SKM-1 treated with dmso at 0.1 percent for 144 hours (cell line): ENCODE data around the gene LAMA3.

Experiments
- DNase-seq: peaks from one replicate; lab custom pipeline; 2025; ENCODE audit not compliant: unreplicated experiment; lab: John Stamatoyannopoulos, UW

Gene LAMA3

DNA sequence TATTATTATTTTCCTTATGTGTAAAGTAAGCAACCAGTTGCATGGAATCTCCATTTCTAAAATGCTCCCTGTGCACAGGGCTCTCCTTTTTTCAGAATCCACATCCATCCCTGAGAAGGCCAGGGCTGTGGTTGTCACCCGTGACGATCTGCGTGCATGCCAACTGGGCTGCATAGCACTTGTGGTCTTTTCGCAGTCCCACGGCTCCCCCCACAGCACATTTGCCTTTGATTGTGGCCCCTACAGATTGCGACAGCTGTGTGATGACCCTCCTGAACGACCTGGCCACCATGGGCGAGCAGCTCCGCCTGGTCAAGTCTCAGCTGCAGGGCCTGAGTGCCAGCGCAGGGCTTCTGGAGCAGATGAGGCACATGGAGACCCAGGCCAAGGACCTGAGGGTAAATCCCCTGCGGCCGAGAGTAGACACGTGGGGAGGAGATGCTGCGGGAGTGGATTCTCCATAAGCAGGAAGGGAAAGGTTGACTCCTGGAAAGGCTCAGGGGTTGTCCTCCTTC lies 205.5 kb downstream of the LAMA3 start:
- no peak for DNase-seq

DNA sequence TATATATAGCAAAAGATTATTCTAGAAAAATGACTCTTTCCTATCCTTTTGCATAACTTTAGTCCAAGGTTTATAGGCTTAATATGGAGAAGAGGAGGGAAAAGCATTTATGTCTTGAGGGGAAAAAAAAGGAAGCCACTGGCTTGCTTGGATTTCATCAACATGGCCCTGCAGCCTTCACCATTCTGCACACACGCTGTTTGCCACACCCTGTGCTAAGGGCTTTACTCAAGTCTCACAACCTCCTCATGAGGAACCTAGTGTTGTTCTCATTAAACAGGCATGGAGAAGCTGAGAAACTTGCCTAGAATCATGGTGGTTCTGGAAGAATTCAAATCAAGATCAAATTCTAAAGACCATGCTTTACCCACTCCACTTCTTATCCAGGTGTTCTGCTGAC lies 208.0 kb downstream of the LAMA3 start:
- peak; percentile 39 for DNase-seq

DNA sequence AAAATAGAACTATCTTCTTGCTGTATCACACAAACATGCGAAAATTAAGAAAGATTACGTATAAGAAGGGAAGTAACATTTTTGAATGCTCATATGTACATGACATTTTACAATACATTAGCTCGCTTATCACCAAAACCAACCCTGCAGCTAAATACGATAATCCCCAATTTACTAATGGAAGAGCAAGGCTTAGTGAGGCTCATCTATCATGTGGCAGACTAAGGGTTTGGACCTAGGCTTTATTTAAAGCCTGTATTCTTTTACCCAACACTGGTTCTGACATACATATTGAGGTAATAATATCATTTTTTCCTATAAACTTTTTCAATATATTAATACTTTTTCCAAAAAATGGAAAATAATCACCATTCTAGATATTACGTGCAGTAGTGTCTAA lies 208.5 kb downstream of the LAMA3 start:
- no peak for DNase-seq

DNA sequence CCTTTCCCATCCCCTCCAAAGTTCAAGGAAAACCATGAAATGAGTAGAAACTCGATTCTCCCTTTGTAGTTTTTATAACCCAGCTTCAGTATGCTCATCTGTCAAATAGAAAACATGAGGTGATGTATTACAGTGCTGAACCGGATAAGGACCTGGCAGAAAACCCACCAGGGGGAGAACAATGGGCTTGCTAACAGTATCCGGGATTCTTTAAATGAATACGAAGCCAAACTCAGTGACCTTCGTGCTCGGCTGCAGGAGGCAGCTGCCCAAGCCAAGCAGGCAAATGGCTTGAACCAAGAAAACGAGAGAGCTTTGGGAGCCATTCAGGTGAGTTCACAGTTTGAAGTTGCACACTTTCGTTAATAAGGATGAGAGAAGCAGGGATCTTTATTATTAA lies 211.7 kb downstream of the LAMA3 start:
- DNase-seq: no peak

DNA sequence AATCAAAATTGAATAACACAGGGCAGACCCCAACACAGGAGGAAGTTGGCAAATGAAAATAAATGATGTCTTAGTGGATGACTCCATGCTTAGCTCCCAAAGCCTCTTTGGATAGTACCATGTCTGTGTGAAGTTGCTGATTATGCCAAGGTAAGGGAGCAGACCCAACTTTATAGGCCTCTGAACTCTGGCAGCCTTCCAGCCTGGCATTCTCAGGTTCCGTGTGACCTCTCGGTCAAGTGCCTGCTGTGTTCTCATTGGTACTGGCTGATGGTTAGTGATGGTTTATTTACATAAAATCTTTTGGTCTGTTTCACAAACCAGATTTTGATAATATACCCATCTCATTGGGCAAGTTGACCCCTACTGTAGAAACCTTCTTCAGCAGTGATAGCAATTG lies 213.1 kb downstream of the LAMA3 start:
- no peak for DNase-seq

DNA sequence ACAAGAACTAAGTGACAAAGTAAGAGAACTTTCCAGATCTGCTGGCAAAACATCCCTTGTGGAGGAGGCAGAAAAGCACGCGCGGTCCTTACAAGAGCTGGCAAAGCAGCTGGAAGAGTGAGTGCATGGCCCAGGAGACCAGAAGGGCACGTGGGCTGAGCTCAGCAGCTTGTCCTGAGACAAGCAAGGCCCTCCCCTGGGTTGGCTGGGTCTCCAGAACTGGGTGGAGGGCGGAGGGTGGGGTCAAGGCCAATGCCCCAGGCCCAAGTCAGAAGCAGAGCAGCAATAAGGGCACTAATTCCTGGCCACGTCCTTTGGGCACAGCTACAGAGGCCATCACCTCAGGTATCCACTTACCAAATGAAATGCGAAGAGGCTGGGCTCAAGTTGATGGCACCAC lies 214.7 kb downstream of the LAMA3 start:
- DNase-seq: no peak

- no peak for DNase-seq
Measured at GRCh38 chr18:23906658-23907057, 217.4 kb downstream of the LAMA3 start.

- no peak for DNase-seq
Measured at GRCh38 chr18:23908827-23909226, 219.6 kb downstream of the LAMA3 start.

- no peak for DNase-seq
Measured at GRCh38 chr18:23910032-23910431, 220.8 kb downstream of the LAMA3 start.

DNA sequence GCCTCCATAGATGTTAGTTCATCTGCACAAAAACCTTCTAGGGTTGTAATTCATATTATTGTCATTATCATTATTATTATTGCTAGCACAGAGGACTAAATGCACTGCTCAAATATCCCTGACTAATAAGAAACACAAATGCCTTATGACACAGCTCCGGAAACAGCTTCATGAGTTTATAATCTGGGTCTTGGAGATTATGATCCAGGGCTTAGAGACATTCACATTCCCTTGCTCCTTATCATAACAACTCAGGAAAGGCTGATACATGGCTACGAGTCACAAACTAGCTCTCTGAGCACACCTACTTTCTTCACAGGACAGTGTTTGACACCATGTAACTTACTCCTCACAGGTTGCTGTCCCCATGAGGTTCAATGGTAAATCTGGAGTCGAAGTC lies 223.1 kb downstream of the LAMA3 start:
- DNase-seq: no peak

DNA sequence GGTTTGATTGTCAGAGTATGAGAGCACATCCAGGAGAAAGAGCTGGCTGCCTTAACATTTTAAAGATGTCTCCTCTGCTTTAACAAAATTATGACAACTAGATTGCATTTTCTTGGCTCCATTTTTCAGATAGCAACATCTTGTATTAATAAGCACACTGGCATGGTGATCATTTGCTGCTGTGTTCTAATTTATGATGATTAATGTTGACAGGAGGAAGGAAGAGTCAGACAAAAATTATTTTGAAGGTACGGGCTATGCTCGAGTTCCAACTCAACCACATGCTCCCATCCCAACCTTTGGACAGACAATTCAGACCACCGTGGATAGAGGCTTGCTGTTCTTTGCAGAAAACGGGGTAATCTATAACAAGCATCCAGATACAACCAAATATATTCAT lies 227.1 kb downstream of the LAMA3 start:
- DNase-seq: no peak

- peak; percentile 59 for DNase-seq
Measured at GRCh38 chr18:23918395-23919032, 229.3 kb downstream of the LAMA3 start.

GRCh38 chr18:23920054-23920453 lies 230.8 kb downstream of the LAMA3 start:
- DNase-seq: no peak

GRCh38 chr18:23921716-23922285 lies 232.5 kb downstream of the LAMA3 start:
- DNase-seq: no peak

DNA sequence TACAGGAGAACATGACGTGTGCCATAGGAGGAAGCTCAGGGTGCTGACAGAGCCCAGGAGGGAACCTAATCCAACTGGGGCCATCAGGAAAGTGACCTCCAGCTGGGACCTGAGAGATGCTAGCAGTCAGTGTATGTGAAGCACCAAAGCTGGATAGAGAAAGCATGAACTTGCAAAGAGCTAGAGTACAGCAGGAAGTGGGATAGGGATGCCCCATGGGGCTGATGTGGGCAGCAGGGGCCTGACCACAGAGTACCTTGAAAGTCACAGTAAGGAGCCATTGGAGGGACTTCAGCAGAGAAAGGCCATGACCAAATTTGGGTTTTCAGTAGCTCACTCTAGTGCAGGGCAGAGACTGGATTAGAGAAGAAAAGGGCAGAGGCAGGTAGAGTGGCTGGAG lies 233.7 kb downstream of the LAMA3 start:
- DNase-seq: no peak

DNA sequence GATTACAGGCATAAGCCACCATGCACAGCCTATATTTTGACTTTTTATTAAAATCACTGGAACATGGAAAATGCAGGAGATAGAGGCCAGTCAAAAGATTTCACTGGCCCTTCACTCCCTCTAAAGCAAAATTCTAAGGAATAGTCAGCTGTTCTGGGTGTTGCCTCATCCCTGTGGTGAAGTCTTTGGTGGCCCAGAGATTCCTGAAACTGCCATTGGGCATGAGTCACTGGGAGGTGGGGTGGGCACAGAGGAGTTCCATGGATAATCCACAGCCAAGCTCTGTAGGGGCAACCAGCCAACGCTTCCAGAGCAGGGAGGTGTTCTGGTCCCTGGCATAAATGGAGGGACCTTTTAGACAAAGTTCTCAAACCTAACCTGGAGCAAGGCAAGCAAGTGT lies 235.6 kb downstream of the LAMA3 start:
- DNase-seq: no peak

- no peak for DNase-seq
Measured at GRCh38 chr18:23926571-23926970, 237.3 kb downstream of the LAMA3 start.

- DNase-seq: no peak
Measured at GRCh38 chr18:23927821-23928746, 238.8 kb downstream of the LAMA3 start.

- DNase-seq: no peak
Measured at GRCh38 chr18:23929362-23929930, 240.2 kb downstream of the LAMA3 start.

DNA sequence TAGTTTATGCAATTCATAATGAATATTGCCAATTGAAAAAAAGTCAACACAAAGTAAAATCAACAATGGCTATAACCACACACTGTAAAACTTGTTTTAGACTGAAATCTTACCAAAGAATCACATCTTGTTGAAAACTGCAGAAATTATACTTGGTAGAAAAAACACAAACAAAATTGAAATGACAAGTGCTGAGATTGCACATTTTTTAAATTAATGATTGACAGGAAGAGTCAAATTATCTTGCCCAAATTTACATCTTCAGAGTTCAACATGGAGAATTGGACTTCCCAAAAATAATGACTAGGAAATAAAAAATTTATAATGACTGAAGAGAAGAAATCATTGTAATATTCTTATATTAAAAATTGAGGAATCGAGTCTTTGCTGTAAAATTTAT lies 240.7 kb downstream of the LAMA3 start:
- DNase-seq: no peak

DNA sequence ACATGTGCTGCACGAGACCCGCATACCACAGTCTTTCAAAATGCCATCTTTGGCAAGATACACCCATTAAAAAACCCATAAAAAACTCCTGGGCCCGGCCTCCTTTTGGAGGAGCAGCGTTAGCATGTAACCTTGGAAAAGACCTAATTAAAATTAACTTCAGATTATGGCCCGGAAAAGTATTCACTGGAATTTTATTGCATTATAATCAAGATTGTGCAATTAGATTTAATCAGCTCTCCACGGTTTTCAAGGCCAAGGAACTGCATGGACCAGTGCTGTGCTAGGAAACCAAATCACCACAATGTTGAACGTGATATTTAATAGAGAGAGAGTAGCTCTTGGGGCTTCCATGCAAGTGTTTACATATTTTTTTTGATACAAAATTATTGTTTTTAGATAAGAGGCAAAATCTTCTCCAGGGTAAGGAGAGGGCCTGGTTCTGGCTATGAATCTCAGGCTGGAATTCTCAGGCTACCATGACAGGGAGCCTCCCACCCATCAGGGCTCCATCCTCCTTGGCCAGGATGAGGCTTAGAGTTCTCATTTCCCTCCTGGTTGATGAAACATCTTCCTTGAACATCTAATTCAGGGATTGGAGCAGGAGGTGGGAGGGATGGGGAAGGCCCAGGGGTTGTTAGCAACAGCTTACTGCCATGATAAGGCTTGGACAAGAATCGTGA lies 243.3 kb downstream of the LAMA3 start:
- no peak for DNase-seq
